Mesenchymal stem cell (in vitro differentiated cells and primary cell): ENCODE data around the gene FREM1. TPM values are rescaled to one million over a fixed set of nuclear protein-coding genes. Genes with fewer than 3 reads are reported as not detected.
A peak's percentile ranks its signal among the peaks of the same experiment; 100 is the strongest.

Source experiments
- DNase-seq: peaks from one replicate; pipeline ENCODE4 v3.0.0-alpha.2; 2013
- H2AFZ ChIP-seq: one replicate; pipeline ENCODE4 v1.6.1; 2013; ENCODE audit warnings: low read depth, mild to moderate bottlenecking, control low read depth, inconsistent platforms, low read length, moderate library complexity
- H2AK5ac ChIP-seq: 2 replicates; pipeline ENCODE4 v1.6.1; 2013; ENCODE audit warnings: low read length, moderate library complexity, mild to moderate bottlenecking, inconsistent platforms; ENCODE audit not compliant: severe bottlenecking
- H2BK120ac ChIP-seq: one replicate; pipeline ENCODE4 v1.6.1; 2013; ENCODE audit warnings: low read depth, mild to moderate bottlenecking, inconsistent platforms, low read length, moderate library complexity
- H2BK12ac ChIP-seq, 2 experiments: one replicate each; pipeline ENCODE4 v1.6.1; 2013; ENCODE audit warnings: inconsistent platforms in 2 of 2, low read length in 2 of 2, mild to moderate bottlenecking in 2 of 2, moderate library complexity in 2 of 2, control low read depth in 1 of 2
- H2BK15ac ChIP-seq: one replicate; pipeline ENCODE4 v1.6.1; 2013; ENCODE audit warnings: mild to moderate bottlenecking, low read depth, inconsistent platforms; ENCODE audit not compliant: poor library complexity, severe bottlenecking
- H2BK5ac ChIP-seq: 2 replicates; pipeline ENCODE4 v1.6.1; 2013; ENCODE audit warnings: low read depth, mild to moderate bottlenecking, low read length, control low read depth, inconsistent platforms; ENCODE audit not compliant: poor library complexity, severe bottlenecking
- H3K14ac ChIP-seq, 2 experiments: one replicate each; pipeline ENCODE4 v1.6.1; 2013; ENCODE audit warnings: inconsistent platforms in 2 of 2, low read length in 2 of 2, control low read depth in 1 of 2, mild to moderate bottlenecking in 1 of 2, moderate library complexity in 1 of 2
- H3K18ac ChIP-seq, 2 experiments: one replicate each; pipeline ENCODE4 v1.6.1; 2013; ENCODE audit warnings: inconsistent platforms in 2 of 2, low read length in 2 of 2, control low read depth in 1 of 2, low read depth in 1 of 2, mild to moderate bottlenecking in 1 of 2
- H3K23ac ChIP-seq, 2 experiments: one replicate each; pipeline ENCODE4 v1.6.1; 2013; ENCODE audit warnings: inconsistent platforms in 2 of 2, low read length in 2 of 2, mild to moderate bottlenecking in 2 of 2, moderate library complexity in 2 of 2, control low read depth in 1 of 2
- H3K27ac ChIP-seq: 2 replicates; pipeline ENCODE4 v1.5.1; 2013; ENCODE audit warnings: mild to moderate bottlenecking, moderate library complexity, low read length, control low read depth, inconsistent platforms; ENCODE audit not compliant: poor library complexity, severe bottlenecking
- H3K27me3 ChIP-seq, 2 experiments: 2 replicates each; pipeline versions ENCODE4 v1.6.1 to v1.7.0; 2013; ENCODE audit warnings: low read length in 2 of 2, mild to moderate bottlenecking in 2 of 2, moderate library complexity in 2 of 2, control low read depth in 1 of 2, inconsistent platforms in 1 of 2; ENCODE audit not compliant: control insufficient read depth in 1 of 2, insufficient read depth in 1 of 2
- H3K36me3 ChIP-seq, 2 experiments: 2 replicates each; pipeline versions ENCODE4 v1.6.1 to v1.7.0; 2013; ENCODE audit warnings: low read length in 2 of 2, control low read depth in 1 of 2, inconsistent platforms in 1 of 2, low read depth in 1 of 2, mild to moderate bottlenecking in 1 of 2; ENCODE audit not compliant: insufficient read depth in 2 of 2, control insufficient read depth in 1 of 2
- H3K4ac ChIP-seq, 2 experiments: one replicate each; pipeline ENCODE4 v1.6.1; 2013; ENCODE audit warnings: inconsistent platforms in 2 of 2, low read length in 2 of 2, mild to moderate bottlenecking in 2 of 2, moderate library complexity in 2 of 2, control low read depth in 1 of 2, low read depth in 1 of 2
- H3K4me1 ChIP-seq: 2 replicates; pipeline ENCODE4 v1.6.1; 2013; ENCODE audit warnings: low read depth, low read length, control low read depth; ENCODE audit not compliant: control insufficient read depth, insufficient read depth
- H3K4me2 ChIP-seq: 2 replicates; pipeline ENCODE4 v1.6.1; 2013; ENCODE audit warnings: low read length, mild to moderate bottlenecking, inconsistent platforms; ENCODE audit not compliant: poor library complexity, severe bottlenecking
- H3K4me3 ChIP-seq, 2 experiments: 2 replicates each; pipeline versions ENCODE4 v1.5.1 to v1.7.0; 2013; ENCODE audit warnings: low read length in 2 of 2, mild to moderate bottlenecking in 2 of 2, control low read depth in 1 of 2, low read depth in 1 of 2; ENCODE audit not compliant: insufficient read depth in 1 of 2
- H3K79me1 ChIP-seq: replicated peaks from 2 replicates; pipeline ENCODE4 v1.6.1; 2013; ENCODE audit warnings: mild to moderate bottlenecking, control low read depth, low read length, inconsistent platforms; ENCODE audit not compliant: poor library complexity, severe bottlenecking
- H3K9ac ChIP-seq: 2 replicates; pipeline ENCODE4 v1.7.0; 2013; ENCODE audit warnings: mild to moderate bottlenecking, low read length, moderate library complexity
- H3K9me3 ChIP-seq: 2 replicates; pipeline ENCODE4 v1.7.0; 2013; ENCODE audit warnings: mild to moderate bottlenecking, low read length; ENCODE audit not compliant: control insufficient read depth
- H4K8ac ChIP-seq: one replicate; pipeline ENCODE4 v1.6.1; 2013; ENCODE audit warnings: inconsistent platforms, mild to moderate bottlenecking, low read length, moderate library complexity
- H4K91ac ChIP-seq: one replicate; pipeline ENCODE4 v1.6.1; 2013; ENCODE audit warnings: mild to moderate bottlenecking, low read length, inconsistent platforms
- WGBS: methylation state at CpG from one replicate; pipeline ENCODE4 v1.1.7; 2013; ENCODE audit warnings: mixed read lengths; 5-methylcytosine and 5-hydroxymethylcytosine counted together
- polyA plus RNA-seq, 2 experiments: library from polyadenylated mRNA; stranded (reverse); fragments of 200-250 nt; gene quantifications; one replicate each; pipeline ENCODE4 v1.2.3, GENCODE V29; 2013

The FREM1 gene, protein sequence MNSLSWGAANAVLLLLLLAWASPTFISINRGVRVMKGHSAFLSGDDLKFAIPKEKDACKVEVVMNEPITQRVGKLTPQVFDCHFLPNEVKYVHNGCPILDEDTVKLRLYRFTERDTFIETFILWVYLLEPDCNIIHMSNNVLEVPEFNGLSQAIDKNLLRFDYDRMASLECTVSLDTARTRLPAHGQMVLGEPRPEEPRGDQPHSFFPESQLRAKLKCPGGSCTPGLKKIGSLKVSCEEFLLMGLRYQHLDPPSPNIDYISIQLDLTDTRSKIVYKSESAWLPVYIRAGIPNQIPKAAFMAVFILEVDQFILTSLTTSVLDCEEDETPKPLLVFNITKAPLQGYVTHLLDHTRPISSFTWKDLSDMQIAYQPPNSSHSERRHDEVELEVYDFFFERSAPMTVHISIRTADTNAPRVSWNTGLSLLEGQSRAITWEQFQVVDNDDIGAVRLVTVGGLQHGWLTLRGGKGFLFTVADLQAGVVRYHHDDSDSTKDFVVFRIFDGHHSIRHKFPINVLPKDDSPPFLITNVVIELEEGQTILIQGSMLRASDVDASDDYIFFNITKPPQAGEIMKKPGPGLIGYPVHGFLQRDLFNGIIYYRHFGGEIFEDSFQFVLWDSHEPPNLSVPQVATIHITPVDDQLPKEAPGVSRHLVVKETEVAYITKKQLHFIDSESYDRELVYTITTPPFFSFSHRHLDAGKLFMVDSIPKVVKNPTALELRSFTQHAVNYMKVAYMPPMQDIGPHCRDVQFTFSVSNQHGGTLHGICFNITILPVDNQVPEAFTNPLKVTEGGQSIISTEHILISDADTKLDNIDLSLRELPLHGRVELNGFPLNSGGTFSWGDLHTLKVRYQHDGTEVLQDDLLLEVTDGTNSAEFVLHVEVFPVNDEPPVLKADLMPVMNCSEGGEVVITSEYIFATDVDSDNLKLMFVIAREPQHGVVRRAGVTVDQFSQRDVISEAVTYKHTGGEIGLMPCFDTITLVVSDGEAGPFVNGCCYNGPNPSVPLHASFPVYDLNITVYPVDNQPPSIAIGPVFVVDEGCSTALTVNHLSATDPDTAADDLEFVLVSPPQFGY (N-terminal part only)
- 7.8 TPM for polyA plus RNA-seq (2013, experiment 1 of 2)
- 7.1 TPM for polyA plus RNA-seq (2013, experiment 2 of 2)

DNA sequence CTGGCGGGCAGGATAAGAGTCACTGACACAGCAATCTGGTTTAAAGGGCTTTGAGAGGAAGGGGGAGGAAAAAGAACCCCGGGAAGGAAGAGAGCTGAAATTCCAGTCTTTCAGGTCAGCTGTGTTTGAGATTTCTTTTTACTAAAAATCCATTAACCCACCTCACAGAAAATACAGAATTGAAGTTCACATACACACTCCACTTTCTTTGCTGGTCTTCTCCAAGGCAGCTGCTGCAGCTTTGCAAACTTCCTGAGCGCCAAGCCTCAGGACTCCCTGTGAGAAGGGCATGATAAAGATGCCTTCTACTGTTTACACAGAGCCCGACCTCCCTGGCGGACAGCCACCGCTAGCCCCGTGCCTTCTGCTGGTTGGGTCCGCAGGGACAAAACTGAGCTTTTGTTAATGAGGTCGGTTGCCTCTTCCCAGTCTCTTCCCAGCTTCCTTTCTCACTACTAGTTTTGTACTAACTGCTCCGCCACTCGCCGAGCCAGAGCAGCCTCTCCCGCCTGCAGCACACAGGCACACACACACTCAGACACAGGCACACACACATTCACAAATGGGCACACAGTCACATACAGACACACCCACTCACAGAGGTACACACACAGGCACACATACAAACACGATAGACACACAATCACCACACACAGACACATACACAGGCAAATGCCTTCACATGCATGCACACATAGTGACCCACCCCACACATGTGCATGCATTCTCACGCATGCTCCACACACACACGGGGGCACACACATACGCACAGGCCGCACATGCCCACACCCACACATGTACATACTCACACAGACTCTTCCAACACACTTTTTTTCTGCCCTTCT lies at the start of gene FREM1:
TSS of gene FREM1 (minus strand) at position 468 of the 845 bp plus-strand sequence. CDS start 41,451 bp downstream, outside the sequence.
- H3K14ac ChIP-seq: peak within 1 kb of the TSS in 1 of 2 experiments; percentile 99
- H3K4me2 ChIP-seq: peak within 1 kb of the TSS; percentile 59
- H4K8ac ChIP-seq: peak within 1 kb of the TSS; percentile 33
- no peak within 1 kb of the TSS for H2AK5ac ChIP-seq
- H3K4me1 ChIP-seq: peaks cover 7% of the 10 kb centered on the region
- H2BK12ac ChIP-seq: peak within 1 kb of the TSS; percentile 43 to 80
- H3K27ac ChIP-seq: no peak within 1 kb of the TSS
- H3K36me3 ChIP-seq: no peaks in the 10 kb centered on the region
- H3K79me1 ChIP-seq: no peaks in the 10 kb centered on the region
- H2AFZ ChIP-seq: no peak within 1 kb of the TSS
- H2BK15ac ChIP-seq: no peak within 1 kb of the TSS
- H4K91ac ChIP-seq: peak within 1 kb of the TSS; percentile 22
- peak within 1 kb of the TSS; percentile 60 for H3K9ac ChIP-seq
- H3K23ac ChIP-seq: peak within 1 kb of the TSS in 1 of 2 experiments; percentile 28
- peak within 1 kb of the TSS in 1 of 2 experiments; percentile 75 for H3K4me3 ChIP-seq
- peak within 1 kb of the TSS; percentile 29 for H2BK120ac ChIP-seq
- WGBS: 22% methylated on average over 17 of the region's 18 CpGs
- peak within 1 kb of the TSS; percentile 16 to 99 for H3K18ac ChIP-seq
- no peak within 1 kb of the TSS for H2BK5ac ChIP-seq
- no peaks in the 10 kb centered on the region for H3K27me3 ChIP-seq
- no peaks in the 10 kb centered on the region for H3K9me3 ChIP-seq
- DNase-seq: peak; percentile 65
- peak within 1 kb of the TSS; percentile 55 to 82 for H3K4ac ChIP-seq

GRCh38 chr9:14958989-14959388 lies 48.8 kb upstream of the FREM1 start:
- Histone ChIP-seq H2AFZ (no peak overlapping the region), H2BK120ac (no peak overlapping the region), H3K14ac (no peak overlapping the region), H3K4me3 (no peak overlapping the region), H3K4me2 (no peak overlapping the region), H3K4me1 (no peaks in the 10 kb centered on the region), H2BK15ac (no peak overlapping the region), H3K27ac (no peak overlapping the region), H2AK5ac (no peak overlapping the region), H3K36me3 (no peaks in the 10 kb centered on the region), H3K9ac (no peak overlapping the region), H4K91ac (no peak overlapping the region), H2BK12ac (no peak overlapping the region), H4K8ac (no peak overlapping the region), H3K79me1 (no peaks in the 10 kb centered on the region), H3K9me3 (no peaks in the 10 kb centered on the region), H3K18ac (no peak overlapping the region), H3K23ac (no peak overlapping the region), H2BK5ac (no peak overlapping the region), H3K27me3 (no peaks in the 10 kb centered on the region), H3K4ac (no peak overlapping the region)
- DNase-seq: no peak

DNA sequence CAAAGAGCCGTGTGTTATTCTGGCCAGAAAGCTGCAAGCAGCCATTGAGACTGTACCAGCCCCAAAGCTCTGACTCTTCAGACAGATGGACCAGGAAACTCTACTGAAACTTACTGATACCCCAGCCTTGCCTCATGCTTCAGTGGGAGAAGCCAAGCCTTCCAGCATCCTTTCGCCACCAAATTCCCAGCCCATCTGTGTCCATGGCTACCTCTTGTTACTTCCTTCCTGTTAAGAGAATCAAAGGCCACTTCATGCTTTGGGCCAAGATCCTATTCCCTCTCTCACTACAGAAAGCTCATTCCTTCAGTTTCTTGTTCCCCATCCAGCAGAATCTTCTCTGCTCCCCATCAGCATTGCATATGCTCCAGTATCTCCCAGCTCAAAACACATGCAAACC lies 46.9 kb upstream of the FREM1 start:
- H4K8ac ChIP-seq: no peak overlapping the region
- H3K14ac ChIP-seq: no peak overlapping the region
- no peak overlapping the region for H2BK120ac ChIP-seq
- H2BK12ac ChIP-seq: no peak overlapping the region
- H3K79me1 ChIP-seq: no peaks in the 10 kb centered on the region
- H3K18ac ChIP-seq: no peak overlapping the region
- 47% methylated on average over 2 of the region's 2 CpGs for WGBS
- H2AK5ac ChIP-seq: no peak overlapping the region
- H3K4me3 ChIP-seq: no peak overlapping the region
- no peaks in the 10 kb centered on the region for H3K4me1 ChIP-seq
- H2BK5ac ChIP-seq: no peak overlapping the region
- DNase-seq: no peak
- H3K4ac ChIP-seq: no peak overlapping the region
- H3K9ac ChIP-seq: no peak overlapping the region
- no peaks in the 10 kb centered on the region for H3K9me3 ChIP-seq
- H3K36me3 ChIP-seq: no peaks in the 10 kb centered on the region
- no peak overlapping the region for H4K91ac ChIP-seq
- H3K4me2 ChIP-seq: no peak overlapping the region
- no peak overlapping the region for H2BK15ac ChIP-seq
- H2AFZ ChIP-seq: no peak overlapping the region
- no peak overlapping the region for H3K23ac ChIP-seq
- H3K27ac ChIP-seq: no peak overlapping the region
- H3K27me3 ChIP-seq: no peaks in the 10 kb centered on the region
